ENCODE results near the gene RNU1-3. TPM values are rescaled to one million over a fixed set of nuclear protein-coding genes. Genes with fewer than 3 reads are reported as not detected.
"Not testable (repeated sequence)": the region's sequence is repeated elsewhere in the genome, so short reads cannot be mapped to it uniquely, and the experiment has no call there.

Gene RNU1-3
- total RNA-seq, 1 donor from 2014 or later, result under 0.01 TPM

DNA sequence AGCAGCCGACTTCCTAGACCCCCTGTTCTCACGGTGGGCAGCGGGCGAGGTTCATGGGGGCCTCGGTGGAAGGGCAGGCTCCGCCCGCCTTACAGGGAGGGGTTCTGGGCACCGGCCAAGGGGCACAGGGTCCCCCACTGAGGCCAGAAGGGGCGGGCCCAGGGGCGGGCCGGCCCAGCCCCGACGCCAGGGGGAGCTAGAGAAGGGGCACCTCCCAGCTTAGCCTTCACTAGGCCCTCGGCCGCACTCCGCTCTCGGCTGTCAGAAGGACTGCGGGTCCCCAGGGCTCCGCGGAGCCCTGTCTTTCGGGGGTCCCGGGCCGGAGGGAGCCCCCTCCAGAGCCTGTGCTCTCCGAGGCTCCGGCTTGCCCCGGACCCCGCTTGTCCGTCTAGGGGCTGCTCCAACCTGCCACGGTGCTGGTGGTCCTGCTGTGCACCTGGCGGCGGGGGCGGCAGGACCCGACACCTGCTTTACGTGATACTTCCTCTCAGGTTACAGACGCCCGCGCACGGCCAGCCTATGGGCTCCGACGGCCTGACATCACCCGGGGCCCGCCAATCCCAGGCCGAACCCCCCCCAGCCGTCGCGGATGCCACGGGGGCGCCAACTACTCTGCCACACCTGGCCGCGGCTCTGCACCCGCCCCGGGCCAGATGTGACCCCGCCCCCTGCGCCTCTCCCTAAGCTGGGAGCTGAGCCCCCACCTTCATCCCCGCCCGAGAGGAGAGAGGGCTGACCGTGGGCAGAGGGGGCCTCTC, 33.6 kb upstream of the RNU1-3 start:
- H3K4me3 ChIP-seq; H3K4me3 Mint-ChIP-seq; H3K27ac ChIP-seq; H3K36me3 Mint-ChIP-seq; H3K9me3 ChIP-seq (ENCODE audit: low read depth); H3K36me3 ChIP-seq; H2AFZ ChIP-seq (replicated peaks); H3K27me3 Mint-ChIP-seq (ENCODE audit: insufficient read depth, low read depth); H3K9me3 Mint-ChIP-seq; H4K20me1 ChIP-seq (ENCODE audit: low read depth); H3K27ac Mint-ChIP-seq; H3K4me1 ChIP-seq; H3K79me2 ChIP-seq (ENCODE audit: low read depth); H3K4me1 Mint-ChIP-seq; H3K9ac ChIP-seq; H3K4me2 ChIP-seq; DNase-seq (ENCODE audit: low spot score); H3F3A ChIP-seq (ENCODE audit: low read depth): not testable (repeated sequence)
- peaks cover 29% of the 10 kb centered on the region for H3K27me3 ChIP-seq

DNA sequence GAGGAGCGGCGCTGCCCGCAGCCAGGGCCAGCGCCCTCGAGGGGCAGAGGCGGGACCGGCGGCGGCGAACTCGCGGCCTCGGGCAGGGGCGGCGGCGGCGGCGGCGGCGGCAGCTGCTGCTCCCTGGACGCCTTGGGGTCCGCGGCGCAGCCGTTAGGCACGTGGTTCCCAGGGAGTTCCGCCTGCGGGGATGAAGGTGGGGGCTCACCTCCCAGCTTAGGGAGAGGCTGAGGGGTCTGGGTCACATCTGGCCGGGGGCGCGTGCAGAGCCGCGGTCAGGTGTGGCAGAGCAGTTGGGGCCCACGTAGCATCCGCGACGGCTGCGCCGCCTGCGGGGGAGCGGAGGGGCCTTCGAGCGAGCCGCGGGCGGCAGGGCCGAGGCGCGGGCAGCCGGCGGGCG, 32.7 kb upstream of the RNU1-3 start:
- peak; percentile 55 for DNase-seq (ENCODE audit: low spot score)
- H3K36me3 ChIP-seq; H3K79me2 ChIP-seq (ENCODE audit: low read depth); H3K36me3 Mint-ChIP-seq; H3K4me1 Mint-ChIP-seq; H3K4me3 ChIP-seq; H3K9me3 Mint-ChIP-seq; H3K27ac ChIP-seq; H3K9ac ChIP-seq; H3K27me3 Mint-ChIP-seq (ENCODE audit: insufficient read depth, low read depth); H3K4me2 ChIP-seq; H3F3A ChIP-seq (ENCODE audit: low read depth); H4K20me1 ChIP-seq (ENCODE audit: low read depth); H2AFZ ChIP-seq (replicated peaks); H3K4me1 ChIP-seq; H3K27ac Mint-ChIP-seq; H3K4me3 Mint-ChIP-seq; H3K9me3 ChIP-seq (ENCODE audit: low read depth): not testable (repeated sequence)
- peaks cover 29% of the 10 kb centered on the region for H3K27me3 ChIP-seq
- TF ChIP-seq EZH2 (IDR thresholded peaks at IDR 0.05) (peak; percentile 65), EZH2phosphoT487 (IDR thresholded peaks at IDR 0.05) (peak; percentile 53)

DNA sequence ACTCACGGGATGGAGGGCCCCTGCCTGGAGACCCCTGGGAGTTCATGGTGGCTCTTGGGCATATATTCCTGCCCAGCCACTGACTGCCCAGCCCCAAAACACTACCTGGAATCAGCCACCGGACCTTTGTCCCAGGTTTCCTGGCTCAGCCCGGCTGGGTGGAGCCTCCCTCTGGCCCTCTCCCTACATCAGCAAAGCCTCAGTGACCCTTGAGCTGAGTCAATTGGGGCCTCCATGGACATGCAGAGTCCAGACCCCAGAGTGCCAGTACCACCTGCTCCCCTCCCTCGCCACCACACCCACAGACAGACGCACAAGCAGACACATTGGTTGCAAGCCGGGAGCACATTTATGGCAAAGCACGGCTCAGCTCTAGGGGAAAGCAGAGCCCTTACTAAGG, 30.4 kb upstream of the RNU1-3 start:
- not testable (repeated sequence) for H4K20me1 ChIP-seq (ENCODE audit: low read depth); H3K9me3 Mint-ChIP-seq; H3K4me1 ChIP-seq; H3K4me1 Mint-ChIP-seq; H3K79me2 ChIP-seq (ENCODE audit: low read depth); H3K4me3 ChIP-seq; H3K4me3 Mint-ChIP-seq; H3K27me3 Mint-ChIP-seq (ENCODE audit: insufficient read depth, low read depth); H3K9me3 ChIP-seq (ENCODE audit: low read depth); H3K27ac Mint-ChIP-seq; H2AFZ ChIP-seq (replicated peaks); H3F3A ChIP-seq (ENCODE audit: low read depth); DNase-seq (ENCODE audit: low spot score); H3K36me3 Mint-ChIP-seq; H3K27ac ChIP-seq; H3K9ac ChIP-seq; H3K36me3 ChIP-seq; H3K4me2 ChIP-seq
- H3K27me3 ChIP-seq, result peaks cover 41% of the 10 kb centered on the region

DNA sequence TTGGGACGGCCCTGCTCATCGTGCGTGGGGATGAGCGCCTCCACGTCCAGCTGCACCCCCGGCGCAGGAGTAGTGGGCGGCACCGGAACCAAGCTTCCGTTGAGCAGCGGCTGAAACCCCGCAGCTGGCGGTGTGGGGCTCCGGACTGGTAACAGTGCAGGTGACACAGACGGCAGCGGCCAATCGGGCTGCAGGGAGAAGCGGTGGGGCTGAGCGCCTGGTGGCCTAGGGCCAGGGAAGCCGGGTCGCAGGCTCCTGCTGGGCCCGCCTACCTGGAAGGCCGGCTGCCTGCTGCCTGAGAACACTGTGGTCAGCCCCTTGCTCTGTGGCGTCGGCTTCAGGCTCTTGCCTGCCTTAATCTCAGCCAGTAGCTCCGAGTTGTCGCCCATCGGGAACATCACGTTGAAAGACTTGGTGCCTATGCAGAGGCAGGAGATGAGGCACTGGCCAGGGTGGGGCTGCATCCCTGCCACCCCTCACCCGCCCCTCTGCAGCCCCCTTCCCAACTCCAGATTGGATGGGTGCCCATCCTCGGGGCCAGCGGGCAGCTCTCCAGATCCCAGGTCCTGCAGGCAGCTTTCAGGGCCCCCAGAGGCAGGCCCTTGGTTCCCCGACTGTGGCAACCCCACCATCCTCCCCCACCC, 29.9 kb upstream of the RNU1-3 start:
- not testable (repeated sequence) for H3K36me3 Mint-ChIP-seq; H3K27me3 Mint-ChIP-seq (ENCODE audit: insufficient read depth, low read depth); H3F3A ChIP-seq (ENCODE audit: low read depth); H3K9me3 Mint-ChIP-seq; H3K4me1 ChIP-seq; H3K4me3 Mint-ChIP-seq; H3K27ac ChIP-seq; H3K9ac ChIP-seq; H3K9me3 ChIP-seq (ENCODE audit: low read depth); H2AFZ ChIP-seq (replicated peaks); H3K36me3 ChIP-seq; H3K4me2 ChIP-seq; H3K27ac Mint-ChIP-seq; H3K79me2 ChIP-seq (ENCODE audit: low read depth); H3K4me1 Mint-ChIP-seq; H4K20me1 ChIP-seq (ENCODE audit: low read depth); H3K4me3 ChIP-seq
- H3K27me3 ChIP-seq, result peaks cover 41% of the 10 kb centered on the region
- DNase-seq (ENCODE audit: low spot score), result peak; percentile 4

DNA sequence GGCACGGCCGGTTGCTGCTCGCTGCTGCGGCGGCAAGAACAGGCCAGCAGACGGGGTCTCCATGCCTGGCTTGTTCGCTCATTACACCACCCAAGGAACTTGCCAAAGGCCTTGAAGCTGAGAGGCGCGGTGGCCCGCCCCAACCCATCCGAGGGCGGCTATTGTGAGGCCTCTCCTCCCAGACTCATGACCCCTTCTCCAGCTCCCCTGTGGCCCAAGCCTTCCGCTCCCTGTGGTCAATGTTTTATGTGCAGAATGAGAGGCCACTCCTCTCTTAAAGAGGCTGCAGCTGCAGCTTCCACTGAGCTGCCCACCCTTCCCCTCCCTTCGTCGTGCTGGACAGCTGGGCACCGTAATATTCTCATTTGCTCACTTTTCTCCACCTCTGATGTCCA, 27.6 kb upstream of the RNU1-3 start:
- H3K36me3 Mint-ChIP-seq, result not testable (repeated sequence)

More for the DNA sequence above, 27.6 kb upstream of the RNU1-3 start:
- H3K79me2 ChIP-seq (ENCODE audit: low read depth); H2AFZ ChIP-seq (replicated peaks); H3K9me3 Mint-ChIP-seq; H3K27ac Mint-ChIP-seq; H4K20me1 ChIP-seq (ENCODE audit: low read depth); H3K4me1 ChIP-seq; H3K27me3 Mint-ChIP-seq (ENCODE audit: insufficient read depth, low read depth); H3K27ac ChIP-seq; H3K4me1 Mint-ChIP-seq; H3K4me3 ChIP-seq; H3K4me3 Mint-ChIP-seq; H3K9me3 ChIP-seq (ENCODE audit: low read depth); H3K4me2 ChIP-seq; H3K36me3 ChIP-seq; H3K9ac ChIP-seq; DNase-seq (ENCODE audit: low spot score); H3F3A ChIP-seq (ENCODE audit: low read depth): not testable (repeated sequence)
- peaks cover 30% of the 10 kb centered on the region for H3K27me3 ChIP-seq

Measured in neural progenitor cell (in vitro differentiated cells).